HepG2 (cell line): ENCODE results near the gene RANBP3. TPM values are rescaled to one million over a fixed set of nuclear protein-coding genes. Genes with fewer than 3 reads are reported as not detected.

ENCODE experiments used
- DPF2 ChIP-seq: sonication (generic); formaldehyde crosslinking; IDR thresholded peaks from 2 replicates; pipeline ENCODE4 v1.4.0; 2020; ENCODE audit warnings: mild to moderate bottlenecking, low read depth, missing genetic modification reagents, borderline replicate concordance
- EHMT2 ChIP-seq: fragments of 200-600 bp; sonication (generic); IDR thresholded peaks from 2 replicates; pipeline ENCODE4 v1.7.0; 2017; ENCODE audit warnings: antibody characterized with exemption, low read depth, low read length, borderline replicate concordance
- ERF ChIP-seq: IDR thresholded peaks from 2 replicates; pipeline ENCODE4 v1.6.1; 2018; ENCODE audit warnings: missing biosample characterization, missing genetic modification reagents
- HNRNPK ChIP-seq: fragments of 200-400 bp; formaldehyde crosslinking; IDR thresholded peaks from 2 replicates; pipeline ENCODE4 v1.6.1; 2018; ENCODE audit warnings: low read length, low read depth, moderate library complexity, mild to moderate bottlenecking; ENCODE audit not compliant: poor library complexity, severe bottlenecking
- HOXA7 ChIP-seq: sonication (generic); formaldehyde crosslinking; IDR thresholded peaks from 2 replicates; pipeline ENCODE4 v1.8.1; 2022; ENCODE audit warnings: mild to moderate bottlenecking, missing genetic modification reagents, moderate library complexity
- HOXA9 ChIP-seq: sonication (generic); formaldehyde crosslinking; IDR thresholded peaks from 2 replicates; pipeline ENCODE4 v1.8.1; 2022; ENCODE audit warnings: missing genetic modification reagents, mild to moderate bottlenecking, moderate library complexity, borderline replicate concordance
- IRF2 ChIP-seq: IDR thresholded peaks from 2 replicates; pipeline ENCODE4 v1.6.1; 2018; ENCODE audit warnings: missing genetic modification reagents, missing compliant biosample characterization
- MIXL1 ChIP-seq: IDR thresholded peaks from 2 replicates; pipeline ENCODE4 v1.6.1; 2016
- NCOR1 ChIP-seq: fragments of 200-600 bp; sonication (generic); IDR thresholded peaks from 2 replicates; pipeline ENCODE4 v1.7.0; 2017; ENCODE audit warnings: antibody characterized with exemption, low read length, borderline replicate concordance
- NRL ChIP-seq: sonication (generic); formaldehyde crosslinking; IDR thresholded peaks from 2 replicates; pipeline ENCODE4 v1.5.0; 2020; ENCODE audit warnings: missing genetic modification reagents, mild to moderate bottlenecking, moderate library complexity, borderline replicate concordance
- RCOR2 ChIP-seq: IDR thresholded peaks from 2 replicates; pipeline ENCODE4 v1.6.1; 2016; ENCODE audit warnings: missing biosample characterization, missing genetic modification reagents
- REXO4 ChIP-seq: sonication (generic); formaldehyde crosslinking; IDR thresholded peaks from 2 replicates; pipeline ENCODE4 v1.8.0; 2022; ENCODE audit warnings: missing genetic modification reagents, mild to moderate bottlenecking, borderline replicate concordance
- SETDB1 ChIP-seq: sonication (generic); formaldehyde crosslinking; IDR thresholded peaks from 2 replicates; pipeline ENCODE4 v1.5.1; 2020; ENCODE audit warnings: missing genetic modification reagents, mild to moderate bottlenecking, borderline replicate concordance
- SNAPC2 ChIP-seq: sonication (generic); formaldehyde crosslinking; IDR thresholded peaks from 2 replicates; pipeline ENCODE4 v1.8.1; 2022; ENCODE audit warnings: mild to moderate bottlenecking, missing genetic modification reagents
- TGIF2 ChIP-seq: IDR thresholded peaks from 2 replicates; pipeline ENCODE4 v1.6.1; 2016; ENCODE audit warnings: control low read depth, missing compliant biosample characterization
- ZFP36L2 ChIP-seq: sonication (generic); formaldehyde crosslinking; IDR thresholded peaks from 2 replicates; pipeline ENCODE4 v1.4.0; 2020; ENCODE audit warnings: missing genetic modification reagents
- ZNF17 ChIP-seq: sonication (generic); formaldehyde crosslinking; IDR thresholded peaks from 2 replicates; pipeline ENCODE4 v1.5.0; 2020; ENCODE audit warnings: mild to moderate bottlenecking, missing genetic modification reagents
- ZNF24 ChIP-seq: fragments of 450-650 bp; IDR thresholded peaks from 2 replicates; pipeline ENCODE4 v1.6.1; 2017; ENCODE audit warnings: antibody characterized with exemption, mild to moderate bottlenecking
- ZNF263 ChIP-seq: sonication (generic); formaldehyde crosslinking; IDR thresholded peaks from 2 replicates; pipeline ENCODE4 v1.4.0; 2020; ENCODE audit warnings: missing genetic modification reagents
- ZNF441 ChIP-seq: sonication (generic); formaldehyde crosslinking; IDR thresholded peaks from 2 replicates; pipeline ENCODE4 v1.7.0; 2021; ENCODE audit warnings: missing genetic modification reagents, borderline replicate concordance
- ZNF567 ChIP-seq: sonication (generic); formaldehyde crosslinking; IDR thresholded peaks from 2 replicates; pipeline ENCODE4 v1.8.1; 2023; ENCODE audit warnings: mild to moderate bottlenecking, missing genetic modification reagents, borderline replicate concordance
- ZNF619 ChIP-seq: sonication (generic); formaldehyde crosslinking; IDR thresholded peaks from 2 replicates; pipeline ENCODE4 v1.4.0; 2020; ENCODE audit warnings: mild to moderate bottlenecking, missing genetic modification reagents
- ZNF709 ChIP-seq: sonication (generic); formaldehyde crosslinking; IDR thresholded peaks from 2 replicates; pipeline ENCODE4 v1.5.0; 2020; ENCODE audit warnings: mild to moderate bottlenecking, missing genetic modification reagents
- polyA plus RNA-seq, 8 experiments: library from polyadenylated mRNA; depleted of rRNA in 3 of 8; stranded (reverse) in 7 of 8; unstranded in 1 of 8; fragments of >200 nt; fragmentation: Illumina TruSeq in 4 of 8; extraction: Trizol in 4 of 8; gene quantifications; 2 replicates each; pipeline versions ENCODE4 v1.2.1 to v1.2.3, GENCODE V29; 2011 to 2016; ENCODE audit warnings: low read depth in 4 of 8, missing spikeins in 1 of 8, mixed read lengths in 1 of 8; ENCODE audit not compliant: insufficient read depth in 1 of 8
- total RNA-seq, 5 experiments: library from RNA; depleted of rRNA; stranded (reverse); fragments of >200 nt; fragmentation: Illumina TruSeq; extraction: Trizol; gene quantifications; 2 replicates each; pipeline ENCODE4 v1.2.3, GENCODE V29; 2016; ENCODE audit warnings: low read depth in 1 of 5
- TF ChIP-seq, protein P1 (sequence below): sonication (generic); formaldehyde crosslinking; IDR thresholded peaks from 2 replicates; pipeline ENCODE4 v1.4.0; 2020; ENCODE audit warnings: missing genetic modification reagents, mild to moderate bottlenecking, borderline replicate concordance
- TF ChIP-seq, protein P2 (sequence below): sonication (generic); formaldehyde crosslinking; IDR thresholded peaks from 2 replicates; pipeline ENCODE4 v1.4.0; 2020; ENCODE audit warnings: missing genetic modification reagents, mild to moderate bottlenecking, borderline replicate concordance
- TF ChIP-seq, protein P3 (sequence below): IDR thresholded peaks from 2 replicates; pipeline ENCODE4 v1.6.1; 2016; ENCODE audit warnings: missing compliant biosample characterization, missing genetic modification reagents, borderline replicate concordance

The RANBP3 gene
- total and polyA plus RNA-seq, 2 of the 13 experiments (the other 11 are each of a cell fraction or from before 2014, with no cell fraction given): 39.5 to 149 TPM

DNA sequence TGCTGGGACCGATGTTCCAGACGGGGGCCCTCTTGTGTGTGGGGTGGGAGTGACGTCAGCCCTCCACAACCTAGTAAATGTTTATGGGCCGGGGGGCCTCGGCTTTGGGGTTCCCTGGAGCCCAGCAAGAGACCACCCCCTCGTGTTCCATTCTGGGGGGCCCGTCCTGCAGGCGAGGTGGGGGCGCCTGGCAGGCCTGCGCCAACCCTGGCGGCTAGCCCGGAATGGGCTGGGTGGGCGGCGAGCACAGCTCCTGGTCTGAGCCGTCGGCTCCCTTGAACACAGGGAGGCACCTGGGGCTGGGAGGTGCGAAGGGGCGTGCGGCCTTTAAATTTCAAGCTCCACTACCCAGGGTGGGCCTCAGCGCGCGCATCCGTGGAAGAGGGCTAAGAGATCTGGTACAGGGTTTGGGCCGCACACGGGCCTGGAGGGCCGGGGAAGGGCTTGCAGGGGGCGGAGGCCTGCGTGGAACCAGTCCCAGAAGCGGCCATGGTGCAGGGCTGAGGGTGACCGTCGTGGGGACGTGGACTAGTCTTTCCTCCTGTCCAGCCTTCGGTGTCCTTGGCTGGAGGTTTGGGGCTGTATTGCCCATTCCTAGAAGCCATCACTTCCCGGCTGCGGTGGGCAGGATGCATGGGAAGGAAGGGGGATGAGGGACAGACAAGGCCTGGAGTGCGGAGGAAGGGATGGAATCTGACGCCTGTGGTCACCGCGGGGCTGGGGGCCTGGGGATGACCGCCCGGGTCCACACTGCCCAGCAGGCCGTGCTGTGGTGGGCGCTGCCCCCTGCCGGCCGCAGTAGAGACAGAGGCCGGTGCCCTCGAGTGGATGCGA lies 85.8 kb downstream of the RANBP3 start (continued):
- 0 out of 2 replicates have a peak, but pooled peaks have one; percentile 25 for TF ChIP-seq ZNF17
- no peak for TF ChIP-seq ZFP36L2 (CRISPR knock-in tag)
- TF ChIP-seq ZNF263 (CRISPR knock-in tag): peak; percentile 95
- peak; percentile 70; the same call in 1 of the 2 replicates for TF ChIP-seq SNAPC2 (CRISPR knock-in tag)
- peak; percentile 88; the same call in 1 of the 2 replicates for TF ChIP-seq ZNF619
- TF ChIP-seq SETDB1: 0 out of 2 replicates have a peak, but pooled peaks have one; percentile 15
- TF ChIP-seq NCOR1: no peak
- TF ChIP-seq, protein P1, sequence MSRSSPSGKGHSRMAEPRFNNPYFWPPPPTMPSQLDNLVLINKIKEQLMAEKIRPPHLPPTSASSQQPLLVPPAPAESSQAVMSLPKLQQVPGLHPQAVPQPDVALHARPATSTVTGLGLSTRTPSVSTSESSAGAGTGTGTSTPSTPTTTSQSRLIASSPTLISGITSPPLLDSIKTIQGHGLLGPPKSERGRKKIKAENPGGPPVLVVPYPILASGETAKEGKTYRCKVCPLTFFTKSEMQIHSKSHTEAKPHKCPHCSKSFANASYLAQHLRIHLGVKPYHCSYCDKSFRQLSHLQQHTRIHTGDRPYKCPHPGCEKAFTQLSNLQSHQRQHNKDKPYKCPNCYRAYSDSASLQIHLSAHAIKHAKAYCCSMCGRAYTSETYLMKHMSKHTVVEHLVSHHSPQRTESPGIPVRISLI (CRISPR knock-in tag): peak; percentile 20; the same call in 1 of the 2 replicates
- TF ChIP-seq EHMT2: no peak
- TF ChIP-seq HOXA7 (CRISPR knock-in tag): no peak
- peak; percentile 91 for TF ChIP-seq ERF (CRISPR knock-in tag)
- TF ChIP-seq IRF2: no peak
- TF ChIP-seq ZNF24: no peak
- TF ChIP-seq HOXA9 (CRISPR knock-in tag): no peak
- TF ChIP-seq TGIF2 (CRISPR knock-in tag): 0 out of 2 replicates have a peak, but pooled peaks have one; percentile 28
- no peak; the same call in 1 of the 2 replicates for TF ChIP-seq ZNF709 (CRISPR knock-in tag)
- 0 out of 2 replicates have a peak, but pooled peaks have one; percentile 39 for TF ChIP-seq MIXL1 (CRISPR knock-in tag)
- TF ChIP-seq, protein P2, sequence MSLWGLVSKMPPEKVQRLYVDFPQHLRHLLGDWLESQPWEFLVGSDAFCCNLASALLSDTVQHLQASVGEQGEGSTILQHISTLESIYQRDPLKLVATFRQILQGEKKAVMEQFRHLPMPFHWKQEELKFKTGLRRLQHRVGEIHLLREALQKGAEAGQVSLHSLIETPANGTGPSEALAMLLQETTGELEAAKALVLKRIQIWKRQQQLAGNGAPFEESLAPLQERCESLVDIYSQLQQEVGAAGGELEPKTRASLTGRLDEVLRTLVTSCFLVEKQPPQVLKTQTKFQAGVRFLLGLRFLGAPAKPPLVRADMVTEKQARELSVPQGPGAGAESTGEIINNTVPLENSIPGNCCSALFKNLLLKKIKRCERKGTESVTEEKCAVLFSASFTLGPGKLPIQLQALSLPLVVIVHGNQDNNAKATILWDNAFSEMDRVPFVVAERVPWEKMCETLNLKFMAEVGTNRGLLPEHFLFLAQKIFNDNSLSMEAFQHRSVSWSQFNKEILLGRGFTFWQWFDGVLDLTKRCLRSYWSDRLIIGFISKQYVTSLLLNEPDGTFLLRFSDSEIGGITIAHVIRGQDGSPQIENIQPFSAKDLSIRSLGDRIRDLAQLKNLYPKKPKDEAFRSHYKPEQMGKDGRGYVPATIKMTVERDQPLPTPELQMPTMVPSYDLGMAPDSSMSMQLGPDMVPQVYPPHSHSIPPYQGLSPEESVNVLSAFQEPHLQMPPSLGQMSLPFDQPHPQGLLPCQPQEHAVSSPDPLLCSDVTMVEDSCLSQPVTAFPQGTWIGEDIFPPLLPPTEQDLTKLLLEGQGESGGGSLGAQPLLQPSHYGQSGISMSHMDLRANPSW (CRISPR knock-in tag): no peak
- peak; percentile 72; the same call in 1 of the 2 replicates for TF ChIP-seq ZNF567 (CRISPR knock-in tag)
- peak; percentile 8 for TF ChIP-seq HNRNPK
- TF ChIP-seq RCOR2 (CRISPR knock-in tag): no peak
- TF ChIP-seq NRL: peak; percentile 69; the same call in 1 of the 2 replicates
- TF ChIP-seq ZNF441: 0 out of 2 replicates have a peak, but pooled peaks have one; percentile 23
- TF ChIP-seq DPF2 (CRISPR knock-in tag): no peak
- TF ChIP-seq, protein P3, sequence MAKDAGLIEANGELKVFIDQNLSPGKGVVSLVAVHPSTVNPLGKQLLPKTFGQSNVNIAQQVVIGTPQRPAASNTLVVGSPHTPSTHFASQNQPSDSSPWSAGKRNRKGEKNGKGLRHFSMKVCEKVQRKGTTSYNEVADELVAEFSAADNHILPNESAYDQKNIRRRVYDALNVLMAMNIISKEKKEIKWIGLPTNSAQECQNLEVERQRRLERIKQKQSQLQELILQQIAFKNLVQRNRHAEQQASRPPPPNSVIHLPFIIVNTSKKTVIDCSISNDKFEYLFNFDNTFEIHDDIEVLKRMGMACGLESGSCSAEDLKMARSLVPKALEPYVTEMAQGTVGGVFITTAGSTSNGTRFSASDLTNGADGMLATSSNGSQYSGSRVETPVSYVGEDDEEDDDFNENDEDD (CRISPR knock-in tag): no peak
- no peak for TF ChIP-seq REXO4 (CRISPR knock-in tag)
